DMS79 (cell line): Measurements from ENCODE around the gene WNT5A.

Experiments
- DNase-seq: peaks from one replicate; lab custom pipeline; 2025; lab: John Stamatoyannopoulos, UW

Gene WNT5A

GRCh38 chr3:55446850-55447249 lies 40.3 kb downstream of the WNT5A start:
- DNase-seq = no peak

GRCh38 chr3:55445551-55445950 lies 41.6 kb downstream of the WNT5A start:
- no peak for DNase-seq

- no peak for DNase-seq
Measured at GRCh38 chr3:55443346-55443745, 43.8 kb downstream of the WNT5A start.

- DNase-seq = no peak
Measured at GRCh38 chr3:55442861-55443260, 44.2 kb downstream of the WNT5A start.

- DNase-seq = no peak
Measured at GRCh38 chr3:55441499-55441898, 45.6 kb downstream of the WNT5A start.

GRCh38 chr3:55440104-55440708 lies 46.9 kb downstream of the WNT5A start:
- no peak for DNase-seq

GRCh38 chr3:55439657-55440056 lies 47.4 kb downstream of the WNT5A start:
- no peak for DNase-seq

- no peak for DNase-seq
Measured at GRCh38 chr3:55436644-55437043, 50.5 kb downstream of the WNT5A start.

- no peak for DNase-seq
Measured at GRCh38 chr3:55435491-55435890, 51.6 kb downstream of the WNT5A start.

- DNase-seq = no peak
Measured at GRCh38 chr3:55434789-55435188, 52.3 kb downstream of the WNT5A start.

- no peak for DNase-seq
Measured at GRCh38 chr3:55431041-55431440, 56.1 kb downstream of the WNT5A start.

GRCh38 chr3:55427739-55428138 lies 59.4 kb downstream of the WNT5A start:
- DNase-seq = no peak

GRCh38 chr3:55426486-55426885 lies 60.6 kb downstream of the WNT5A start:
- DNase-seq = no peak

GRCh38 chr3:55423782-55424181 lies 63.3 kb downstream of the WNT5A start:
- DNase-seq = no peak

- no peak for DNase-seq
Measured at GRCh38 chr3:55417211-55417610, 69.9 kb downstream of the WNT5A start.

GRCh38 chr3:55416331-55416821 lies 70.7 kb downstream of the WNT5A start:
- no peak for DNase-seq
